ENCODE data around the gene SSBP1.
A peak's percentile ranks its signal among the peaks of the same experiment; 100 is the strongest.

Gene SSBP1

GRCh38 chr7:141785706-141786552 is 47.8 kb downstream of the SSBP1 start:
- DNase-seq, result peak; percentile 58

DNA sequence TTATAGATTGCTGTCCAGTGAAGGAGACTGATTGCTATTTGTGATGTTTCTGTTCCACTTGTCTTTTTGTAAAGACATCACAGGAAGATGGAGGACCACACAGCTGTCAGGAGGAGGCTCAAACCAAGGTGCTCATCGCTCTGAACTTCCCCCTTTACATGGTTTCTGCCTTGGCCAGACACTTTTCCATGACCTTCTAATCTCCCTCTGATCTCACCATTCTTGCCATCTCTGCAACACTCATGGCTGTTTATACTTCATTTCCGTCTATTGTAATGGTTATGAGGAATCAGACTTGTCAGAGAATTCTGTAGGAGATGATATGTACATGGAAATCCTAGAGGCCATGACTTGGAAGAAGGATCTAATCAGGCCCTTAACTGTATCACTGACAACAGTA is 50.1 kb downstream of the SSBP1 start:
- no peak for DNase-seq

DNA sequence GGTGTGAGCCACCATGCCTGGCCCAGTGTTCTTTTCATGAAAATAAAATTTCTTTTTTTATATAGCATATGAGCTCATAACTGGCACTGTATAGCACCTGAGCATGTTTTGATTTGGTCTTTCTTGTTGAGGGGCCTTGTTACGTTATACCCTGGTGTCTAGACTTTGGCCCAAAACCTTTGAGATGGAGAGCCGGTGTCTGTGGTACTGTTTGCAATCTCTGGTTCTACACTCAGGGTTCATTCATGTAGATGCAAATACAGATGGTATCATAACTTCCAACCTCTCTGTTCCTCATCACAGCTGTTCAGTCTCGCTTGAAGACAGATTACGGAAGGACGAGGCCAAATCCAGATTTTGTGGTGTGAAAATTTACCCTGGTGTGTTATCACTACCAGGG is 51.8 kb downstream of the SSBP1 start, which contains the start of gene TAS2R5:
Gene TAS2R5, plus strand, starts transcription at position 301 of the 400 bp plus-strand sequence. CDS start 145 bp downstream, outside the sequence.
- DNase-seq, result no peak

- DNase-seq, result no peak
Measured at GRCh38 chr7:141792526-141792925, 54.4 kb downstream of the SSBP1 start.
